Measurements from ENCODE around the gene SULT4A1.

The SULT4A1 gene

GRCh38 chr22:43812890-43813289 is 49.4 kb downstream of the SULT4A1 start:
- H3K4me3 ChIP-seq (ENCODE audit: low read depth, low read length, poor library complexity, severe bottlenecking) = peak overlapping the region; percentile 76
- H3K9me2 ChIP-seq (ENCODE audit: low read depth, low read length) = no peaks in the 10 kb centered on the region
- H3K27me3 ChIP-seq (ENCODE audit: insufficient read depth, low read length) = no peaks in the 10 kb centered on the region
- H3K36me3 ChIP-seq (ENCODE audit: insufficient read depth, low read length) = no peaks in the 10 kb centered on the region; the same call in 1 of the 2 replicates
- peak overlapping the region; percentile 36; the same call in 1 of the 2 replicates for H2AFZ ChIP-seq (ENCODE audit: low read length)
- peak overlapping the region; percentile 92 for H3K4me2 ChIP-seq (ENCODE audit: low read length)
- no peaks in the 10 kb centered on the region for H4K20me1 ChIP-seq (ENCODE audit: insufficient read depth, low read length)
- H3F3A ChIP-seq (ENCODE audit: insufficient read depth, low read length) = no peaks in the 10 kb centered on the region
- peaks cover 19% of the 10 kb centered on the region for H3K4me1 ChIP-seq (ENCODE audit: insufficient read depth, low read length, severe bottlenecking)
- peak overlapping the region; percentile 80 for H3K9ac ChIP-seq (ENCODE audit: low read length)
- no peak overlapping the region for H3K27ac ChIP-seq (ENCODE audit: low read depth, low read length, poor library complexity, severe bottlenecking)
- no peaks in the 10 kb centered on the region for H3K9me3 ChIP-seq (ENCODE audit: low read length)
- TF ChIP-seq EZH2 (IDR thresholded peaks at IDR 0.05; ENCODE audit: borderline replicate concordance, low read length) = no peak
- TF ChIP-seq CTCF (IDR thresholded peaks at IDR 0.05; ENCODE audit: low read length) = no peak
- no peaks in the 10 kb centered on the region for H3K79me2 ChIP-seq (ENCODE audit: insufficient read depth, low read length)

- Histone ChIP-seq H3K9ac (ENCODE audit: low read length) (peak within 1 kb of the TSS; percentile 80), H3K4me1 (ENCODE audit: insufficient read depth, low read length, severe bottlenecking) (peaks cover 19% of the 10 kb centered on the region), H3K79me2 (ENCODE audit: insufficient read depth, low read length) (no peaks in the 10 kb centered on the region), H3K27me3 (ENCODE audit: insufficient read depth, low read length) (no peaks in the 10 kb centered on the region), H3K9me2 (ENCODE audit: low read depth, low read length) (no peaks in the 10 kb centered on the region), H3F3A (ENCODE audit: insufficient read depth, low read length) (no peaks in the 10 kb centered on the region), H3K27ac (ENCODE audit: low read depth, low read length, poor library complexity, severe bottlenecking) (no peak within 1 kb of the TSS), H3K9me3 (ENCODE audit: low read length) (no peaks in the 10 kb centered on the region), H3K4me3 (ENCODE audit: low read depth, low read length, poor library complexity, severe bottlenecking) (peak within 1 kb of the TSS; percentile 76), H3K4me2 (ENCODE audit: low read length) (peak within 1 kb of the TSS; percentile 92), H3K36me3 (ENCODE audit: insufficient read depth, low read length) (no peaks in the 10 kb centered on the region; the same call in 1 of the 2 replicates), H4K20me1 (ENCODE audit: insufficient read depth, low read length) (no peaks in the 10 kb centered on the region), H2AFZ (ENCODE audit: low read length) (peak within 1 kb of the TSS; percentile 92)
- no peak for TF ChIP-seq CTCF (IDR thresholded peaks at IDR 0.05; ENCODE audit: low read length)
- no peak for TF ChIP-seq EZH2 (IDR thresholded peaks at IDR 0.05; ENCODE audit: borderline replicate concordance, low read length)
Measured at GRCh38 chr22:43812149-43812842, 50.0 kb downstream of the SULT4A1 start, which contains the start of gene EFCAB6. TSS of gene EFCAB6 (minus strand) at chr22:43812305. CDS start at chr22:43782318, 29,987 bp downstream.

GRCh38 chr22:43811777-43812148 is 50.5 kb downstream of the SULT4A1 start:
- no peak for TF ChIP-seq CTCF (IDR thresholded peaks at IDR 0.05; ENCODE audit: low read length)
- TF ChIP-seq EZH2 (IDR thresholded peaks at IDR 0.05; ENCODE audit: borderline replicate concordance, low read length) = no peak
- Histone ChIP-seq H3K9me2 (ENCODE audit: low read depth, low read length) (no peaks in the 10 kb centered on the region), H3K36me3 (ENCODE audit: insufficient read depth, low read length) (no peaks in the 10 kb centered on the region; the same call in 1 of the 2 replicates), H3K27me3 (ENCODE audit: insufficient read depth, low read length) (no peaks in the 10 kb centered on the region), H2AFZ (ENCODE audit: low read length) (peak overlapping the region; percentile 92), H3K27ac (ENCODE audit: low read depth, low read length, poor library complexity, severe bottlenecking) (no peak overlapping the region), H3K9me3 (ENCODE audit: low read length) (no peaks in the 10 kb centered on the region), H4K20me1 (ENCODE audit: insufficient read depth, low read length) (no peaks in the 10 kb centered on the region), H3K4me2 (ENCODE audit: low read length) (peak overlapping the region; percentile 92), H3K9ac (ENCODE audit: low read length) (peak overlapping the region; percentile 80; the same call in 1 of the 2 replicates), H3F3A (ENCODE audit: insufficient read depth, low read length) (no peaks in the 10 kb centered on the region), H3K4me1 (ENCODE audit: insufficient read depth, low read length, severe bottlenecking) (peaks cover 19% of the 10 kb centered on the region), H3K4me3 (ENCODE audit: low read depth, low read length, poor library complexity, severe bottlenecking) (peak overlapping the region; percentile 76), H3K79me2 (ENCODE audit: insufficient read depth, low read length) (no peaks in the 10 kb centered on the region)
